Lower leg skin (tissue), 4 donors: Measurements from ENCODE around the gene OR52E8. TPM values are rescaled to one million over a fixed set of nuclear protein-coding genes. Genes with fewer than 3 reads are reported as not detected.

Experiments
- DNase-seq, 2 donors: peaks; one replicate each; pipeline ENCODE4 v3.0.0-alpha.2; 2019; ENCODE audit warnings: low spot score in 2 of 2
- H3K4me3 ChIP-seq: fragments of 200-600 bp; sonication (generic); 2 replicates; pipeline ENCODE4 v1.5.1; 2017; ENCODE audit warnings: mild to moderate bottlenecking, low read depth; ENCODE audit not compliant: poor library complexity, severe bottlenecking
- POLR2A ChIP-seq, 2 donors: fragments of 450-650 bp; IDR thresholded peaks; one replicate each; pipeline ENCODE4 v1.6.1; 2016 to 2017; ENCODE audit warnings: antibody characterized with exemption in 2 of 2, mild to moderate bottlenecking in 1 of 2, moderate library complexity in 1 of 2
- WGBS, 2 donors: methylation state at CpG; one replicate each; pipeline ENCODE4 v1.1.5; 2018; 5-methylcytosine and 5-hydroxymethylcytosine counted together
- intact Hi-C: fragments of 100-400 bp; cut with DNase I; formaldehyde crosslinking; loops from one replicate; pipeline ENCODE4 v1.15.0; 2023; ENCODE audit warnings: low total_unique reads
- total RNA-seq, 4 donors: library from RNA; depleted of rRNA; stranded (reverse); fragments of >200 nt; gene quantifications; one replicate each; pipeline ENCODE4 v1.1.0, GENCODE V29; 2016
- TF ChIP-seq, protein P1 (sequence below), 3 donors: fragments of 450-650 bp; IDR thresholded peaks; one replicate each; pipeline ENCODE4 v1.5.1; 2016; ENCODE audit warnings: antibody characterized with exemption in 3 of 3, mild to moderate bottlenecking in 3 of 3, moderate library complexity in 2 of 3

OR52E8 gene
- not detected for total RNA-seq

DNA sequence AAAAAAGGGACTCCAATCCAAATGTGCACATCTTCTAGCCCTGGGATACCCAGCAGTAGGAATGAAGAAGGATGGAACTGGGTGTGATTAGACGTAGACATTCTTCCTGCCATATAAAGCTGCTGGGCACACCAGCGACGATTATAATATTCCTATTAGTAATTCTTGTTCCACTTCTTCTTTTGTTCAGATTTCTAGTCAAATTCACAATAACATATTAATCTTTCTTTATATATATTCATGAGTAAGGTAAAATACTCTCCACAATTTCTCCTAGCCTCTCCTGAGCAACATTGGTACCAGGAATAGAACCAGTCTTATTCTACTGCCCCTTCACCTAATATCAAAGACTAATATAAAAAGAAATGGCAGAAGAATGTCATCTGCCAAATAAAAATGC lies at the start of gene OR52E8:
TSS of gene OR52E8 (minus strand) at position 101 of the 400 bp plus-strand sequence. CDS start at position 101, 0 bp downstream.
- TF ChIP-seq, protein P1, sequence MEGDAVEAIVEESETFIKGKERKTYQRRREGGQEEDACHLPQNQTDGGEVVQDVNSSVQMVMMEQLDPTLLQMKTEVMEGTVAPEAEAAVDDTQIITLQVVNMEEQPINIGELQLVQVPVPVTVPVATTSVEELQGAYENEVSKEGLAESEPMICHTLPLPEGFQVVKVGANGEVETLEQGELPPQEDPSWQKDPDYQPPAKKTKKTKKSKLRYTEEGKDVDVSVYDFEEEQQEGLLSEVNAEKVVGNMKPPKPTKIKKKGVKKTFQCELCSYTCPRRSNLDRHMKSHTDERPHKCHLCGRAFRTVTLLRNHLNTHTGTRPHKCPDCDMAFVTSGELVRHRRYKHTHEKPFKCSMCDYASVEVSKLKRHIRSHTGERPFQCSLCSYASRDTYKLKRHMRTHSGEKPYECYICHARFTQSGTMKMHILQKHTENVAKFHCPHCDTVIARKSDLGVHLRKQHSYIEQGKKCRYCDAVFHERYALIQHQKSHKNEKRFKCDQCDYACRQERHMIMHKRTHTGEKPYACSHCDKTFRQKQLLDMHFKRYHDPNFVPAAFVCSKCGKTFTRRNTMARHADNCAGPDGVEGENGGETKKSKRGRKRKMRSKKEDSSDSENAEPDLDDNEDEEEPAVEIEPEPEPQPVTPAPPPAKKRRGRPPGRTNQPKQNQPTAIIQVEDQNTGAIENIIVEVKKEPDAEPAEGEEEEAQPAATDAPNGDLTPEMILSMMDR (IDR thresholded peaks at IDR 0.05) = no peak
- no peak for TF ChIP-seq POLR2A (IDR thresholded peaks at IDR 0.05)
- 86 to 94% methylated on average over 3 of the region's 3 CpGs for WGBS, 2 donors
- no peak within 1 kb of the TSS for H3K4me3 ChIP-seq
- DNase-seq = no peak
- intact Hi-C loops = no loop called here

DNA sequence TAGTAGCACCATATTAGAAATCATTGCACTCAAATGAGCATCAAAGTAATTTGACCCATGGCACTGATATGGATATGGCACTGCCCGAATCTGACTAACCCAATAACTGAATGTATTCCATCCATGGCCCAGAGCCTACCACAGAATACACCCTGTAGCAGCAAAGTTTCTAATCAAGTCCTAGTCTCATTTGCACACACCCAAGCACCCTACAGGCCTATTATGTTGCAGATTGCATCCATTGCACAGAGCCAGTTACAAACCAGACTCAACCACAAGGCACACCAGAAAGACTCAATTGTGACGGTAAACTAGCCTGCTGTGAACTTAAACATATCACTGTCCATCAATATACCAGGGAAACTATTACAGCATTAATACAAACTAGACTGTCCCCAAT lies 42.0 kb upstream of the OR52E8 start:
- intact Hi-C loops = no loop called here
- 85 to 93% methylated on average over 2 of the region's 2 CpGs for WGBS, 2 donors
- TF ChIP-seq, protein P1 (IDR thresholded peaks at IDR 0.05) = no peak
- no peak for TF ChIP-seq POLR2A (IDR thresholded peaks at IDR 0.05)

DNA sequence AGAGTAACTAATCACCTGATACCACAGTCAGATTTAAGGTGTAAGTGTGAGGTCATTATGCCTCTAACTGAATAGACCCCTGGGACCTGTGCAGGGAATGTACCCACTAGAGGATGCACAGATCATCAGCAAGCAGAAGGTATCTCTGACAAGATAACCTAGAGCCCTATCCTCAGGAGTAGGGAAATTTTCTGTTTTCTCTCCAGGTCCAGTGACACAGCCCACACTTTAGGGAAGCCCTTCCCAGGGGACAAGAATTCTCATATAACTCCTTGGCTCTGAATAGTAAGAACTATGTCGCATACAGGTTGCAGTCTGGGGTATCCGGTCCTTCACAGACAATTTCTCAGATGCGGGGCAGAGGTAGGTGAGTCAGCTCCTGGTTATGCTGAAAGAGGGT lies 35.4 kb upstream of the OR52E8 start, which contains the start of gene OR52E5:
TSS of gene OR52E5 (plus strand) at position 301 of the 400 bp plus-strand sequence. CDS start 7,569 bp downstream, outside the sequence.
- TF ChIP-seq, protein P1 (IDR thresholded peaks at IDR 0.05) = no peak
- H3K4me3 ChIP-seq = no peak within 1 kb of the TSS
- intact Hi-C loops = no loop called here
- DNase-seq = no peak
- WGBS, 2 donors = 78 to 82% methylated on average over 3 of the region's 3 CpGs

More for the DNA sequence above, 42.0 kb upstream of the OR52E8 start:
- H3K4me3 ChIP-seq = no peak overlapping the region
- DNase-seq = no peak

- no peak overlapping the region for H3K4me3 ChIP-seq
- no peak for DNase-seq
- no peak for TF ChIP-seq POLR2A (IDR thresholded peaks at IDR 0.05)
- TF ChIP-seq, protein P1 (IDR thresholded peaks at IDR 0.05) = no peak
- intact Hi-C loops = no loop called here
- 59 to 63% methylated on average over 4 of the region's 4 CpGs for WGBS, 2 donors
Observed at GRCh38 chr11:5891216-5891800, 33.8 kb upstream of the OR52E8 start.

DNA sequence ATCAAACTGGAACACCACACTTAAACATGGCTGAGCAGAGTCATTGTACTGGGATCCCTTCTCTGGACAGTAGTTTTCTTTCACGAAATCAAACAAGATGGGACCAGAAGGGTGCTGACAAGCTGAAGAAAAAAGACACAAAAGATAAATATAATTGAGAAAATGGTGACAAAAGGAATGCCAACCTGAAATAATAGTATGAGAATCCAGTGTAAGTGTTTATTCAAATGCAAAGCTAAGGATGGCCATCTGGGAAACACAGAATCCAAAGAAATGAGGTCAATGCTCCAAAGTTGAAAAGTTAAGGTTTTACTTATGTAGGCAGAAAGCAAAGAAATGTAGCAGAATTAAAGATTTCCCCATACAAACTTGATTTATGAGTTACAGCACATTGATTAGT lies 30.2 kb upstream of the OR52E8 start:
- no peak for DNase-seq
- intact Hi-C loops = no loop called here
- 55 to 85% methylated on average over 1 of the region's 1 CpG for WGBS, 2 donors
- no peak overlapping the region for H3K4me3 ChIP-seq
- TF ChIP-seq, protein P1 (IDR thresholded peaks at IDR 0.05) = no peak
- TF ChIP-seq POLR2A (IDR thresholded peaks at IDR 0.05) = no peak

DNA sequence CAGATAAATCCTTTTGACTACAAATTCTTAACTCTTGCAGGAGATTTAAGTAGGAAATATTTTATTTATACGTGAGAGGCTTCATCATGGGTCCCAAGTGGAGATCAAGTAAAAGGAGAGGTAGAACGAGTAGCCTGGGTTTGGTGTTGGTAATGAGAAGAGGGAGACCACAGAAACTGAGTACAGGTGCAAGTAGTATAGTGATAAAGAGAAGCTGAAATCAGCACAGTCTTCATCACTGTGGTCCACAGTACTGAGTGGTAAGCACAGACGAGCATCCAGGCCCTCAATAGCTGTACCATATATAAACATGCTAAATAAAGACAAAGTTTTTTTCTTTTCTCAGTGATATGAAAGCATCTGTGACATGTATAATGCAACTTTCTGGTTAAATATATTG lies 29.7 kb upstream of the OR52E8 start:
- TF ChIP-seq POLR2A (IDR thresholded peaks at IDR 0.05) = no peak
- TF ChIP-seq, protein P1 (IDR thresholded peaks at IDR 0.05) = no peak
- H3K4me3 ChIP-seq = no peak overlapping the region
- no peak for DNase-seq
- intact Hi-C loops = no loop called here
- 73 to 75% methylated on average over 3 of the region's 3 CpGs for WGBS, 2 donors
